ENCODE data around the gene TRAPPC1. TPM values are rescaled to one million over a fixed set of nuclear protein-coding genes. Genes with fewer than 3 reads are reported as not detected.
A peak's percentile ranks its signal among the peaks of the same experiment; 100 is the strongest.

Gene TRAPPC1
- total and polyA plus RNA-seq, 2 of the 8 experiments (the other 6 are each of a cell fraction or from before 2014, with no cell fraction given): 114 to 170 TPM

DNA sequence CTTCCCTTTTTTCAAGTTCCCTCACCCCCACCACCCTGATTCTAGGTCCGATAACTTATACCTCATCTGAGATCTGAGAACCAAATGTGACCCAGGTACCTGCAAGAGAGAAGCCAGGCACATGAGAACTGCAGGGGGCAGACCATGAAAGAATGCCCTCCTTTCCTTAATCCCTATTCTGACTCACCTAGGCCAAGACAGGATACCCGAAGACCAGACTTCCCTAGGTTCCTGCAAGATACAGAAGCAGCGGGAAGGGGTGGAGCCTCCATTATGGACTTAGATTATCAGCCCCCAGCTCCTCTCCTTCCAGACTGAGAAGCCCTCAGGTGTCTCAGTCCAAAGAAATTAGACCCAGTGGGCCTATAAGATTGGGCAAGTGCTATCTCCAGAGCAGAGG, 4.2 kb downstream of the TRAPPC1 start:
- no peak overlapping the region for H2BK15ac ChIP-seq (ENCODE audit: low read length)
- no peak overlapping the region for H3K9ac ChIP-seq (replicated peaks in 1 of 4; ENCODE audit: extremely low read depth in 1 of 4, low read depth in 3 of 4, low read length in 3 of 4)
- H3K9me3 ChIP-seq (ENCODE audit: insufficient read depth in 2 of 2, low read depth in 1 of 2, low read length in 1 of 2): no peaks in the 10 kb centered on the region
- 0 out of 2 replicates have a peak overlapping the region, but pooled peaks have one; percentile 28 for H2AK5ac ChIP-seq (ENCODE audit: low read depth, low read length)
- peaks cover 0 to 10% (median 5%) of the 10 kb centered on the region in 4 experiments; a peak in 5 of 7 replicates for H3K4me1 ChIP-seq (replicated peaks in 1 of 4; ENCODE audit: control insufficient read depth in 3 of 4, insufficient read depth in 4 of 4, low read length in 3 of 4)
- H3K14ac ChIP-seq (ENCODE audit: insufficient read length): no peak overlapping the region
- H2AFZ ChIP-seq (ENCODE audit: low read length): no peak overlapping the region
- no peak overlapping the region for H2BK12ac ChIP-seq (ENCODE audit: low read depth, low read length)
- no peak overlapping the region for H3K56ac ChIP-seq (replicated peaks; ENCODE audit: insufficient read length, low read depth, low read length)
- no peaks in the 10 kb centered on the region for H3K79me1 ChIP-seq (ENCODE audit: low read depth, low read length)
- H3K4me2 ChIP-seq (ENCODE audit: insufficient read depth in 1 of 2, low read depth in 2 of 2, low read length in 2 of 2): no peak overlapping the region
- H3K27ac ChIP-seq (ENCODE audit: low read depth, low read length): no peak overlapping the region
- TF ChIP-seq TAF7 (optimal IDR thresholded peaks at IDR 0.05; ENCODE audit: borderline replicate concordance, low read depth, low read length): no peak
- no peak for TF ChIP-seq MAFK (IDR thresholded peaks at IDR 0.05; ENCODE audit: low read depth, low read length)
- no peak for TF ChIP-seq RFX5 (IDR thresholded peaks at IDR 0.05; ENCODE audit: borderline replicate concordance, low read depth, low read length)
- no peak for TF ChIP-seq PHF8 (conservative IDR thresholded peaks at IDR 0.05; ENCODE audit: low read depth, low read length)
- no peak for TF ChIP-seq GTF2F1 (IDR thresholded peaks at IDR 0.05; ENCODE audit: borderline replicate concordance, low read depth, low read length)
- TF ChIP-seq CBX8 (IDR thresholded peaks at IDR 0.05; ENCODE audit: borderline replicate concordance, low read depth, low read length): no peak
- TF ChIP-seq JUN (IDR thresholded peaks at IDR 0.05; ENCODE audit: low read depth, low read length): no peak
- no peak for TF ChIP-seq BACH1 (IDR thresholded peaks at IDR 0.05; ENCODE audit: low read length)
- TF ChIP-seq SUZ12 (IDR thresholded peaks at IDR 0.05; ENCODE audit: low read length): no peak
- no peak for TF ChIP-seq KDM1A (IDR thresholded peaks at IDR 0.05; ENCODE audit: borderline replicate concordance, low read length)
- no peak for TF ChIP-seq BRCA1 (IDR thresholded peaks at IDR 0.05; ENCODE audit: low read depth, low read length)
- WGBS, 2 experiments (ENCODE audit: extremely low coverage in 1 of 2, insufficient coverage in 1 of 2, insufficient read length in 1 of 2, insufficient replicate concordance in 2 of 2, low coverage in 1 of 2, low lambda C conversion rate in 2 of 2, missing lambda C conversion rate in 1 of 2): 78% methylated on average over 3 of the region's 3 CpGs; no CpG with 5 or more reads in 1 of the 2 experiments
- H4K20me1 ChIP-seq (replicated peaks in 1 of 2; ENCODE audit: control insufficient read depth in 1 of 2, insufficient read depth in 2 of 2, low read length in 2 of 2): peaks cover 0 to 7% of the 10 kb centered on the region in 2 experiments
- H3K36me3 ChIP-seq (ENCODE audit: control insufficient read depth in 2 of 4, insufficient read depth in 4 of 4, low read length in 3 of 4): no peaks in the 10 kb centered on the region
- H3K18ac ChIP-seq (ENCODE audit: extremely low read depth, low read length): no peak overlapping the region
- no peak overlapping the region for H3K4ac ChIP-seq (replicated peaks; ENCODE audit: insufficient read length, low read depth, low read length)
- H2BK5ac ChIP-seq (ENCODE audit: low read depth, low read length): no peak overlapping the region
- H3K23me2 ChIP-seq (ENCODE audit: low read depth, low read length): peaks cover 19% of the 10 kb centered on the region
- no peak overlapping the region for H4K8ac ChIP-seq (ENCODE audit: extremely low read depth, insufficient read depth, low read length)
- FAIRE-seq (no peak), DNase-seq (ENCODE audit: low read depth in 1 of 2, low spot score in 2 of 2) (no peak)
- H2BK20ac ChIP-seq (ENCODE audit: low read length): no peak overlapping the region
- no peak overlapping the region for H4K91ac ChIP-seq (replicated peaks; ENCODE audit: insufficient read length, low read length)
- ChIA-PET POLR2A (ENCODE audit: partially characterized antibody) (no interaction called here), CTCF (ENCODE audit: partially characterized antibody) (interaction anchor here (0.6 to 1.7 kb wide), 6 partner anchors 62 to 184 kb away, joined by 3 to 6 read pairs (median 4); no protein-coding TSS in a partner anchor)
- no peak overlapping the region for H3K23ac ChIP-seq (ENCODE audit: insufficient read length)
- no peaks in the 10 kb centered on the region for H3K79me2 ChIP-seq (ENCODE audit: control insufficient read depth in 1 of 2, insufficient read depth in 2 of 2, low read length in 2 of 2)
- H4K5ac ChIP-seq (ENCODE audit: insufficient read length, low read depth, low read length): no peak overlapping the region
- H3K4me3 ChIP-seq (ENCODE audit: extremely low read depth in 1 of 4, insufficient read depth in 2 of 4, low read depth in 3 of 4, low read length in 4 of 4): no peak overlapping the region
- no peak overlapping the region for H2BK120ac ChIP-seq (replicated peaks; ENCODE audit: low read depth, low read length)
- peaks cover 17 to 62% (median 53%) of the 10 kb centered on the region in 4 experiments for H3K27me3 ChIP-seq (replicated peaks in 1 of 4; ENCODE audit: control insufficient read depth in 3 of 4, extremely low read depth in 1 of 4, insufficient read depth in 3 of 4, low read length in 3 of 4)
